Astrocyte of the cerebellum (primary cell): ENCODE results near the gene IRAK2.

ENCODE experiments used
- DNase-seq: peaks from one replicate; pipeline ENCODE4 v3.0.0-alpha.2; 2011; ENCODE audit warnings: low read depth
- H3K4me3 ChIP-seq: 2 replicates; pipeline ENCODE4 v1.5.1; 2011; ENCODE audit warnings: mild to moderate bottlenecking, low read depth, low read length, moderate library complexity
- CTCF ChIP-seq: IDR thresholded peaks from 2 replicates; pipeline ENCODE4 v1.5.1; 2012; ENCODE audit warnings: low read length, low read depth, moderate library complexity, mild to moderate bottlenecking; ENCODE audit errors: missing control alignments
- in situ Hi-C: cut with HindIII; loops from 2 replicates; pipeline ENCODE4 v1.10.0; 2017; ENCODE audit warnings: low sequenced_read_pairs

IRAK2 gene

GRCh38 chr3:10164546-10165393, at the start of gene IRAK2:
Gene IRAK2 (plus strand): TSS chr3:10164919. CDS start chr3:10164955, 36 bp downstream.
- peak within 1 kb of the TSS; percentile 86 for H3K4me3 ChIP-seq
- DNase-seq: no peak
- in situ Hi-C loops: loop anchor here (5.0 kb wide), 2 partner anchors 37 to 83 kb away; partner anchors contain the start of gene TATDN2
- peak; percentile 63 for TF ChIP-seq CTCF

- peak within 1 kb of the TSS; percentile 98 for H3K4me3 ChIP-seq
- TF ChIP-seq CTCF: no peak
- in situ Hi-C loops: no loop called here
- DNase-seq: peak; percentile 92
Observed at GRCh38 chr3:10115326-10116137, 49.2 kb upstream of the IRAK2 start, which contains the start of gene BRK1. Gene BRK1 (plus strand): TSS chr3:10115675. CDS start chr3:10115702, 27 bp downstream.

- H3K4me3 ChIP-seq: peak overlapping the region; percentile 98
- no peak for TF ChIP-seq CTCF
- DNase-seq: no peak
- in situ Hi-C loops: no loop called here
Observed at GRCh38 chr3:10116138-10116460, 48.6 kb upstream of the IRAK2 start.

- no peak for TF ChIP-seq CTCF
- no peak overlapping the region for H3K4me3 ChIP-seq
- DNase-seq: no peak
- in situ Hi-C loops: no loop called here
Observed at GRCh38 chr3:10116928-10117327, 47.8 kb upstream of the IRAK2 start.

- in situ Hi-C loops: no loop called here
- no peak overlapping the region for H3K4me3 ChIP-seq
- no peak for TF ChIP-seq CTCF
- no peak for DNase-seq
Observed at GRCh38 chr3:10119376-10119775, 45.3 kb upstream of the IRAK2 start.

GRCh38 chr3:10121064-10121463, 43.7 kb upstream of the IRAK2 start:
- no peak for DNase-seq
- no peak overlapping the region for H3K4me3 ChIP-seq
- in situ Hi-C loops: no loop called here
- TF ChIP-seq CTCF: no peak
